ENCODE data around the gene LRRC73. TPM values are rescaled to one million over a fixed set of nuclear protein-coding genes. Genes with fewer than 3 reads are reported as not detected.
"Not testable (repeated sequence)": the region's sequence is repeated elsewhere in the genome, so short reads cannot be mapped to it uniquely, and the experiment has no call there.

Gene LRRC73
- total RNA-seq, 1 donor from 2014 or later, result not detected

DNA sequence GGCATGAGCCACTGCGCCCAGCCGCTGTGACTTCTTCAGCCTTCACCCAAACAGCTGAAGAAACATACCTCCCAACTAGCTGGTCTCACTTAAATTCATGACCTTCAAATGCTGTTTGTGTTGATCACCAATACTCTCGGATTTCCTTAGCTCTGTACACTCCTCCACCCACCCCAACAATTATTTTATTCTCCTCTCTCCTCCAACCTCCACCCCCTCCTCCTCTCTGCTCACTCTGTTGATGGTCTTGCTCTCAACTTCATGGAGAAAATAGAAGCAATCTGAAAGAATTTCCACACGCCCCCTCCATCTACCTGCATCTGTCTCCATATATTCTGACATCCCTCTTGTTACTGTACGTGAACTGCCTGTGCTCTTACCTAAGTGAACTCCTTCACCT, 48.2 kb downstream of the LRRC73 start:
- TF ChIP-seq, protein P1, sequence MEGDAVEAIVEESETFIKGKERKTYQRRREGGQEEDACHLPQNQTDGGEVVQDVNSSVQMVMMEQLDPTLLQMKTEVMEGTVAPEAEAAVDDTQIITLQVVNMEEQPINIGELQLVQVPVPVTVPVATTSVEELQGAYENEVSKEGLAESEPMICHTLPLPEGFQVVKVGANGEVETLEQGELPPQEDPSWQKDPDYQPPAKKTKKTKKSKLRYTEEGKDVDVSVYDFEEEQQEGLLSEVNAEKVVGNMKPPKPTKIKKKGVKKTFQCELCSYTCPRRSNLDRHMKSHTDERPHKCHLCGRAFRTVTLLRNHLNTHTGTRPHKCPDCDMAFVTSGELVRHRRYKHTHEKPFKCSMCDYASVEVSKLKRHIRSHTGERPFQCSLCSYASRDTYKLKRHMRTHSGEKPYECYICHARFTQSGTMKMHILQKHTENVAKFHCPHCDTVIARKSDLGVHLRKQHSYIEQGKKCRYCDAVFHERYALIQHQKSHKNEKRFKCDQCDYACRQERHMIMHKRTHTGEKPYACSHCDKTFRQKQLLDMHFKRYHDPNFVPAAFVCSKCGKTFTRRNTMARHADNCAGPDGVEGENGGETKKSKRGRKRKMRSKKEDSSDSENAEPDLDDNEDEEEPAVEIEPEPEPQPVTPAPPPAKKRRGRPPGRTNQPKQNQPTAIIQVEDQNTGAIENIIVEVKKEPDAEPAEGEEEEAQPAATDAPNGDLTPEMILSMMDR (conservative IDR thresholded peaks at IDR 0.05; ENCODE audit: low read depth, low read length), result no peak
- no peak for DNase-seq (ENCODE audit: low read depth)
- H3K4me3 ChIP-seq (ENCODE audit: low read depth, low read length), result no peak overlapping the region

- DNase-seq (ENCODE audit: low read depth), result no peak
- TF ChIP-seq, protein P1 (conservative IDR thresholded peaks at IDR 0.05; ENCODE audit: low read depth, low read length), result no peak
- no peak overlapping the region for H3K4me3 ChIP-seq (ENCODE audit: low read depth, low read length)
Observed at GRCh38 chr6:43460032-43460431, 50.1 kb downstream of the LRRC73 start.

- H3K4me3 ChIP-seq (ENCODE audit: low read depth, low read length), result no peak overlapping the region
- TF ChIP-seq, protein P1 (conservative IDR thresholded peaks at IDR 0.05; ENCODE audit: low read depth, low read length), result no peak
- no peak for DNase-seq (ENCODE audit: low read depth)
Observed at GRCh38 chr6:43459535-43459934, 50.6 kb downstream of the LRRC73 start.

- H3K4me3 ChIP-seq (ENCODE audit: low read depth, low read length); DNase-seq (ENCODE audit: low read depth): not testable (repeated sequence)
Observed at GRCh38 chr6:43458154-43458553, 52.0 kb downstream of the LRRC73 start.

- no peak for DNase-seq (ENCODE audit: low read depth)
- TF ChIP-seq, protein P1 (conservative IDR thresholded peaks at IDR 0.05; ENCODE audit: low read depth, low read length), result no peak
- no peak overlapping the region for H3K4me3 ChIP-seq (ENCODE audit: low read depth, low read length)
Observed at GRCh38 chr6:43457643-43458042, 52.5 kb downstream of the LRRC73 start.

Other genes starting within 250 kb of the LRRC73 start
- not detected in 2 replicates for gene SLC22A7, start 212.1 kb downstream of the LRRC73 start, total RNA-seq
- gene CRIP3, start 201.5 kb downstream of the LRRC73 start, total RNA-seq, result not detected in 2 replicates
- gene ZNF318, start 140.7 kb downstream of the LRRC73 start, total RNA-seq, result 7.5 and 7.7 TPM in 2 replicates
- gene ABCC10, start 82.8 kb downstream of the LRRC73 start, total RNA-seq, result 10.6 and 19.6 TPM in 2 replicates
- 0.12 and 0.29 TPM in 2 replicates for gene DLK2, start 54.8 kb downstream of the LRRC73 start, total RNA-seq
- gene TJAP1, start 32.8 kb downstream of the LRRC73 start, total RNA-seq, result 17.8 and 18.3 TPM in 2 replicates
- 77.7 and 96.9 TPM in 2 replicates for gene YIPF3, start 6.6 kb upstream of the LRRC73 start, total RNA-seq
- gene POLR1C, start 6.7 kb upstream of the LRRC73 start, total RNA-seq, result 37.6 and 40.7 TPM in 2 replicates
- gene XPO5, start 65.7 kb upstream of the LRRC73 start, total RNA-seq, result 33.5 and 35.7 TPM in 2 replicates
- gene POLH, start 65.8 kb upstream of the LRRC73 start, total RNA-seq, result 19.7 and 57.8 TPM in 2 replicates
- 49.6 and 85.6 TPM in 2 replicates for gene GTPBP2, start 118.9 kb upstream of the LRRC73 start, total RNA-seq
- 41.8 and 60.3 TPM in 2 replicates for gene MAD2L1BP, start 125.5 kb upstream of the LRRC73 start, total RNA-seq
- gene RSPH9, start 134.7 kb upstream of the LRRC73 start, total RNA-seq, result 0.14 TPM in 1 of 2 replicates, not detected in the other
- 56.4 and 68.9 TPM in 2 replicates for gene MRPS18A, start 177.4 kb upstream of the LRRC73 start, total RNA-seq